AG09309 (cell line): ENCODE measurements around the gene URM1.
A peak's percentile ranks its signal among the peaks of the same experiment; 100 is the strongest.

Experiments
- DNase-seq: peaks from one replicate; pipeline ENCODE4 v3.0.0-alpha.2; 2010; ENCODE audit warnings: low read depth
- H3K4me3 ChIP-seq: 2 replicates; pipeline ENCODE4 v1.5.1; 2011; ENCODE audit warnings: mild to moderate bottlenecking, low read depth, low read length, moderate library complexity; ENCODE audit not compliant: control insufficient read depth
- TF ChIP-seq, protein P1 (sequence below): IDR thresholded peaks from 2 replicates; pipeline ENCODE4 v1.5.1; 2011; ENCODE audit warnings: mild to moderate bottlenecking, low read depth, low read length, inconsistent platforms; ENCODE audit not compliant: insufficient read depth, control insufficient read depth; ENCODE audit errors: missing control alignments

Gene URM1

DNA sequence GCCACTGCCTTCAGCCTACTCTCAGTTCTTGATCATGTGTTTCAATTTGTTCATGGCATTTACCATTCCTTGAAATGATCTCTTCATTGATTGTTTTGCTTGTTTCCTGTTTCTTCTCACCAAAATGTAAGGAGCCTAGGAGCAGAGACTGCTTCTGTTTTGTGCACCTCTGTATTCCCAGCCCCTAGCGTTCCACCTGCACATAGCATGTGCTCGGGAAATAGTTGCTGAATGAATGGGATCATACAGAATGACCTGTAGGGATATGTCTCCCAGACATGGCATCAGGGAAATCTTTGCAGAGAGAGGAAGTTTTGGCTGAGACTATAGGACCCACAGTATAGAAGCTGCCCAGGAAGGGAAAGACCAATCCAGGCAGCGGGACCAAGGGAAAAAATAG lies 43.3 kb downstream of the URM1 start:
- no peak for DNase-seq
- no peak overlapping the region for H3K4me3 ChIP-seq
- TF ChIP-seq, protein P1, sequence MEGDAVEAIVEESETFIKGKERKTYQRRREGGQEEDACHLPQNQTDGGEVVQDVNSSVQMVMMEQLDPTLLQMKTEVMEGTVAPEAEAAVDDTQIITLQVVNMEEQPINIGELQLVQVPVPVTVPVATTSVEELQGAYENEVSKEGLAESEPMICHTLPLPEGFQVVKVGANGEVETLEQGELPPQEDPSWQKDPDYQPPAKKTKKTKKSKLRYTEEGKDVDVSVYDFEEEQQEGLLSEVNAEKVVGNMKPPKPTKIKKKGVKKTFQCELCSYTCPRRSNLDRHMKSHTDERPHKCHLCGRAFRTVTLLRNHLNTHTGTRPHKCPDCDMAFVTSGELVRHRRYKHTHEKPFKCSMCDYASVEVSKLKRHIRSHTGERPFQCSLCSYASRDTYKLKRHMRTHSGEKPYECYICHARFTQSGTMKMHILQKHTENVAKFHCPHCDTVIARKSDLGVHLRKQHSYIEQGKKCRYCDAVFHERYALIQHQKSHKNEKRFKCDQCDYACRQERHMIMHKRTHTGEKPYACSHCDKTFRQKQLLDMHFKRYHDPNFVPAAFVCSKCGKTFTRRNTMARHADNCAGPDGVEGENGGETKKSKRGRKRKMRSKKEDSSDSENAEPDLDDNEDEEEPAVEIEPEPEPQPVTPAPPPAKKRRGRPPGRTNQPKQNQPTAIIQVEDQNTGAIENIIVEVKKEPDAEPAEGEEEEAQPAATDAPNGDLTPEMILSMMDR, result peak; percentile 30

DNA sequence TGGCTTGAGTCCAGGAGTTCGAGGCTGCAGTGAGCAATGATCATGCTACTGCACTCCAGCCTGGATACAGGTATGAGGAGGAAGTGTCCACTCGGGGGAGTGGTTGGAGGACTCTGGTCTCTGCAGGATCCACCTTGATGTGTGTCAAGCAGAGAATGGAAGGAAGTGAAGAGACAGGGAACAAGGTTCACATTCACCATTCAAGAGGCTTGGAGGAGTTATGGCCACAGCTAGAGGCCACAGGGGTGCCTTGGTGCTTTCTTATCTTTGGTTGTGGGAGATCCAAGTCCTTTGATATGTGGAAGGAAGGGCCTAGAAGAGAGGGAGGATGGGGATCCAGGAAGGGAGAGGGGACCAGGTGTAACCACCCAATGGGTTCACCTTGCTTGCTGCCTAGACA lies 44.1 kb downstream of the URM1 start:
- H3K4me3 ChIP-seq, result no peak overlapping the region
- DNase-seq, result no peak
- TF ChIP-seq, protein P1, result no peak

DNA sequence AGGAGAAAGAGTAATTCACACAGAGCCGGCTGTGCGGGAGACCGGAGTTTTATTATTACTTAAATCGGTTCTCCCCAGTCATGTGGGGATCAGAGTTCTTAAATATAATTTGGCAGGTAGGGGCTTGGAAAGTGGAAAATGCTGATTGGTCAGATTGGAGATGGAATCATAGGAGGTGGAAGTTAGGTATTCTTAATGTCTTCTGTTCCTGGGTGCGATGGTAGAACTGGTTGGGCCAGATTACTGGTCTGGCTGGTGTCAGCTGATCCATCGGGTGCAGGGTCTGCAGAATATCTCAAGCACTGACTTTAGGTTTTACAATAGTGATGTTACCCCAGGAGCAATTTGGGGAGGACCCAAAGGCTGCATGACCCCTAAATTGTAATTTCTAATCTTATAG lies 44.8 kb downstream of the URM1 start:
- DNase-seq, result no peak
- TF ChIP-seq, protein P1, result no peak
- no peak overlapping the region for H3K4me3 ChIP-seq

DNA sequence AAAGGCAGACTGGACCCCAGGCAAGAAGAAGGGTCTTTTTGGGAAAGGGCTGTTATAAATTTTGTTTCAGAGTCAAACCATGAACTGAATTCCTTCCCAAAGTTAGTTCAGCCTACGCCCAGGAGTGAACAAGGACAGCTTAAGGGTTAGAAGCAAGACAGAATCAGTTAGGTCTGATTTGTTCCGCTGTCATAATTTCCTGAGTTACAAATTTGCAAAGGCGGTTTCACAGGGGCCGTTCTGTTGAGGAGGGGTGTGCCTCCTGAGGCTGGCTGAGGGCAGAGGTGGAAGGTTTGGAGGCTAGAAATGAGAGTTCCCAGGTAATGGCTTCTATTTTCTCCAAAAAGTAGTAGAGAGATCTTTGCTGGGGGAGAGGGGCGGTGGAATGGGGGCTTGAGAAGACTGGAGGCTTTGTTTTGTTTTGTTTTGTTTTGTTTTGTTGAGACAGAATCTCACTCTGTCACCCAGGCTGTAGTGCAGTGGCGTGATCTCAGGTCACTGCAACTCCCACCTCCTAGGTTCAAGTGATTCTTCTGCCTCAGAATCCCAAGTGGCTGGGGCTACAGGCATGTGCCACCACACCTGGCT lies 45.4 kb downstream of the URM1 start:
- DNase-seq, result no peak
- no peak overlapping the region for H3K4me3 ChIP-seq
- TF ChIP-seq, protein P1, result no peak

DNA sequence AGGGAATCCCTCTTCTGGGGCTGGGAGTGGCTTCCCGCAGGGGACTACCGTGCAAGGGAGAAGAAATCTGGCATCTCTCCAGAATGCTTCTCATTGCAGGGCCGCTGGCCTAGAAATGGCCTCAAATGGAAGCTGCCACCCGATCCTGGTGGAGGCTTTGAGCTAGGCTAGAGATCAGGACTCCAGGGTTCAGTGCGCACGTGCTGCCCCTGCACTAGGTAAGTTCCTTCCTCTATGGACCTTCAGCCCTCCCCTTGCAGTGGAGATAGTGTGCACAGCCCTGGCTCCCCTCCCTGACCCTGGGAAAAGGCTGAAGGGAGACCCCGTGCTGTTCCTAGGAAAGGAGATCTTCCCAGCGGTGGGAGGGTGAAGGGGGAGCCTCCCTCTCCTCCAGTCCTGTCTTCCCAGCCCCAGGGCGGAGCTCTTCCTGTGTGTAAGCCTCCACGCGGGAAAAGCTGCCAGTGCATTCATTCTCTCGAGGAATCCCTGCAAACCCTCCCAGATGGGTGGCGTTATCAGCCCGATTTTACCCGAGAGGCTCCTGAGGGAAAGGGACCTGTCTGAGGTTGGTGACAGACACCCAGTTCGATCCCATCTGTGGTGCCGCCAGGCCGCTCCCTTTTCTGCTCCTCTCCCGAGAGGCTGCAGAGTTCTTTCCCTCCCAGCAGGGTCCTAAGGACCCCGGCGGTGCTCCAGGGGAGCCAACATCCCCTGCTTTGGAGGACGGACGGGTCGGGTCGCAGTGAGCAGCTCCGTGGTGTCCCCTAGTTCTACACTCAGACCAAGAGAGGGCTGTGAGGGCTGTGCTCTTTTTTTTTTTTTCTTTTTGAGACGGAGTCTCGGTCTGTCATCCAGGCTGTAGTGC lies 48.1 kb downstream of the URM1 start:
- H3K4me3 ChIP-seq, result no peak overlapping the region; the same call in 1 of the 2 replicates
- no peak for DNase-seq
- TF ChIP-seq, protein P1, result no peak

DNA sequence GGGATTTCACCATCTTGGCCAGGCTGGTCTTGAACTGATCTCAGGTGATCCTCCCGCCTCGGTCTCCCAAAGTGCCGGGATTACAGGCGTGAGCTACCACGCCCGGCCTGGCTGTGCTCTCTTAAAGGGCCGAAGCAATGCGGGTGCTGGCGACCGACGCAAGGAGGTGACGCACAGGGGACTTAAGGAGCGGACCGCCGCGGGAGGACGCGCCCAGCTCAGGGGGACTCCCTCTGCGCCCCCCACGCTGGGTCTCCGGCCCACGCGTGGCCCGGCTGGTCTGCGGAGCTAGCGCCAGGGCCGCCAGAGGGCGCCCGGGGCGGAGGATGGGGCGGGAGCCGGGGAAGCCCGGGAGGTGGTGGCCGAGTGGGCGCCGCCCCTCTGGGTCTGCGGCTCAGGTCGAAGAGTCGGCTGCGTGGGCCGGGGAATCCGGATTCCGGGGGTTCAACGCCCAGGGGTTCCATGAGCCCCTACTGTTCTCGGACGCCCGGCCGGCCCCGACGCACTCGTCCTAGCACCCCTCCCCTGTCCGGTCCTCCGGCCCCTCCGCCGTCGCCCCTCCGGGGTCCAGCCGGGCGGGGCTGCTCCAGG lies 49.0 kb downstream of the URM1 start:
- TF ChIP-seq, protein P1, result peak; percentile 53
- peak overlapping the region; percentile 90 for H3K4me3 ChIP-seq
- no peak for DNase-seq
